Activated CD4-positive, alpha-beta T cell treated with anti-CD3 and anti-CD28 coated beads, Interleukin-2, amount 10 ng/mL, durations not matched to agents 24 days and 14 days (primary cell): ENCODE data around the gene GSPT1. TPM values are rescaled to one million over a fixed set of nuclear protein-coding genes. Genes with fewer than 3 reads are reported as not detected.
"Not testable (repeated sequence)": the region's sequence is repeated elsewhere in the genome, so short reads cannot be mapped to it uniquely, and the experiment has no call there.

Experiments
- DNase-seq: peaks from one replicate; pipeline ENCODE4 v3.0.0; 2022
- H3K27ac Mint-ChIP-seq: one replicate; pipeline ENCODE4 v1.8.0; 2022; ENCODE audit warnings: mild to moderate bottlenecking, mixed read lengths
- H3K27me3 Mint-ChIP-seq: one replicate; pipeline ENCODE4 v1.8.0; 2022; ENCODE audit warnings: mixed read lengths
- H3K36me3 Mint-ChIP-seq: one replicate; pipeline ENCODE4 v1.8.0; 2022; ENCODE audit warnings: low read depth, mild to moderate bottlenecking, mixed read lengths
- H3K4me1 Mint-ChIP-seq: one replicate; pipeline ENCODE4 v1.8.0; 2021; ENCODE audit warnings: mixed read lengths
- H3K4me3 Mint-ChIP-seq: one replicate; pipeline ENCODE4 v1.8.0; 2022; ENCODE audit warnings: mild to moderate bottlenecking, moderate library complexity, mixed read lengths
- H3K9me3 Mint-ChIP-seq: one replicate; pipeline ENCODE4 v1.8.0; 2021; ENCODE audit warnings: mixed read lengths
- intact Hi-C: fragments of 100-400 bp; cut with micrococcal nuclease; formaldehyde crosslinking; loops from one replicate; pipeline ENCODE4 v1.15.1; 2023
- total RNA-seq: library from RNA; stranded (reverse); gene quantifications from 2 replicates; pipeline ENCODE4 v1.2.3, GENCODE V29; 2022

Gene GSPT1
- total RNA-seq, 1 donor from 2014 or later, result 212 TPM

- Mint-ChIP-seq H3K9me3 (no peaks in the 10 kb centered on the region), H3K4me1 (no peaks in the 10 kb centered on the region), H3K4me3 (no peak overlapping the region), H3K36me3 (peaks cover 22% of the 10 kb centered on the region), H3K27me3 (no peaks in the 10 kb centered on the region), H3K27ac (no peak overlapping the region)
- intact Hi-C loops, result no loop called here
- DNase-seq, result no peak
These were observed 81.6 kb downstream of the GSPT1 start for GRCh38 chr16:11833951-11834695.

GRCh38 chr16:11828696-11829095, 87.1 kb downstream of the GSPT1 start:
- H3K27ac Mint-ChIP-seq, result no peak overlapping the region
- H3K9me3 Mint-ChIP-seq, result no peaks in the 10 kb centered on the region
- no peaks in the 10 kb centered on the region for H3K27me3 Mint-ChIP-seq
- no peaks in the 10 kb centered on the region for H3K4me1 Mint-ChIP-seq
- H3K36me3 Mint-ChIP-seq, result no peaks in the 10 kb centered on the region
- intact Hi-C loops, result no loop called here
- H3K4me3 Mint-ChIP-seq, result no peak overlapping the region
- no peak for DNase-seq

- H3K27ac Mint-ChIP-seq, H3K4me1 Mint-ChIP-seq, H3K9me3 Mint-ChIP-seq, H3K36me3 Mint-ChIP-seq, DNase-seq, H3K27me3 Mint-ChIP-seq, intact Hi-C loops, H3K4me3 Mint-ChIP-seq: not testable (repeated sequence)
These were observed 90.1 kb downstream of the GSPT1 start for GRCh38 chr16:11825520-11826165.

GRCh38 chr16:11824362-11824761, 91.4 kb downstream of the GSPT1 start:
- Mint-ChIP-seq H3K27ac (no peak overlapping the region), H3K27me3 (no peaks in the 10 kb centered on the region), H3K4me1 (no peaks in the 10 kb centered on the region), H3K4me3 (no peak overlapping the region), H3K9me3 (no peaks in the 10 kb centered on the region), H3K36me3 (no peaks in the 10 kb centered on the region)
- DNase-seq, result no peak
- intact Hi-C loops, result no loop called here

GRCh38 chr16:11823645-11824044, 92.1 kb downstream of the GSPT1 start:
- H3K36me3 Mint-ChIP-seq, H3K4me1 Mint-ChIP-seq, H3K27ac Mint-ChIP-seq, H3K27me3 Mint-ChIP-seq, H3K4me3 Mint-ChIP-seq, DNase-seq, H3K9me3 Mint-ChIP-seq, intact Hi-C loops: not testable (repeated sequence)

- H3K27me3 Mint-ChIP-seq, result no peaks in the 10 kb centered on the region
- H3K4me1 Mint-ChIP-seq, result no peaks in the 10 kb centered on the region
- H3K4me3 Mint-ChIP-seq, result no peak overlapping the region
- intact Hi-C loops, result no loop called here
- no peaks in the 10 kb centered on the region for H3K36me3 Mint-ChIP-seq
- no peak overlapping the region for H3K27ac Mint-ChIP-seq
- DNase-seq, result no peak
- H3K9me3 Mint-ChIP-seq, result no peaks in the 10 kb centered on the region
These were observed 96.0 kb downstream of the GSPT1 start for GRCh38 chr16:11819798-11820197.

GRCh38 chr16:11818970-11819369, 96.8 kb downstream of the GSPT1 start:
- H3K4me1 Mint-ChIP-seq, H3K4me3 Mint-ChIP-seq, DNase-seq, H3K27me3 Mint-ChIP-seq, H3K9me3 Mint-ChIP-seq, H3K36me3 Mint-ChIP-seq, intact Hi-C loops, H3K27ac Mint-ChIP-seq: not testable (repeated sequence)

Other genes starting within 250 kb of the GSPT1 start
- 8.3 and 9.1 TPM in 2 replicates for gene SNN, start 247.5 kb downstream of the GSPT1 start, total RNA-seq
- 41.7 and 43.6 TPM in 2 replicates for gene TXNDC11, start 173.1 kb downstream of the GSPT1 start, total RNA-seq
- gene ZC3H7A, start 118.7 kb downstream of the GSPT1 start, total RNA-seq, result 58.3 and 64.1 TPM in 2 replicates
- gene RSL1D1, start 64.4 kb downstream of the GSPT1 start, total RNA-seq, result 375 and 379 TPM in 2 replicates
- 10.7 and 17.3 TPM in 2 replicates for gene NPIPB2, start 26.1 kb upstream of the GSPT1 start, total RNA-seq
- gene TNFRSF17, start 49.3 kb upstream of the GSPT1 start, total RNA-seq, result not detected in 2 replicates
- gene SNX29, start 60.8 kb upstream of the GSPT1 start, total RNA-seq, result 11.8 and 12.1 TPM in 2 replicates